Loucy (cell line): ENCODE data around the gene NFATC1.

ENCODE experiments used
- H2AFZ ChIP-seq: fragments of 200-600 bp; sonication (generic); 2 replicates; pipeline ENCODE4 v1.6.0; 2016; ENCODE audit warnings: antibody characterized with exemption, mild to moderate bottlenecking, low read length, moderate library complexity
- H3F3A ChIP-seq: fragments of 200-600 bp; 2 replicates; pipeline ENCODE4 v1.6.0; 2016; ENCODE audit warnings: antibody characterized with exemption, low read depth, mild to moderate bottlenecking
- H3K27me3 ChIP-seq: fragments of 200-600 bp; sonication (generic); 2 replicates; pipeline ENCODE4 v1.6.1; 2014; ENCODE audit warnings: low read length, mild to moderate bottlenecking; ENCODE audit not compliant: insufficient read depth, poor library complexity, severe bottlenecking
- H3K36me3 ChIP-seq: fragments of 200-600 bp; sonication (generic); 2 replicates; pipeline ENCODE4 v1.6.1; 2016; ENCODE audit warnings: low read length; ENCODE audit not compliant: insufficient read depth
- H3K4me1 ChIP-seq: fragments of 200-600 bp; sonication (generic); 2 replicates; pipeline ENCODE4 v1.5.1; 2014; ENCODE audit warnings: low read length, mild to moderate bottlenecking; ENCODE audit not compliant: insufficient read depth, poor library complexity, severe bottlenecking
- H3K4me2 ChIP-seq: fragments of 200-600 bp; sonication (generic); 2 replicates; pipeline ENCODE4 v1.6.0; 2014; ENCODE audit warnings: antibody characterized with exemption, low read length, low read depth, mild to moderate bottlenecking; ENCODE audit not compliant: poor library complexity, severe bottlenecking
- H3K4me3 ChIP-seq: fragments of 200-600 bp; sonication (generic); 2 replicates; pipeline ENCODE4 v1.5.1; 2014; ENCODE audit warnings: low read length, mild to moderate bottlenecking, mixed read lengths; ENCODE audit not compliant: poor library complexity, severe bottlenecking
- H3K79me2 ChIP-seq: fragments of 200-600 bp; sonication (generic); 2 replicates; pipeline ENCODE4 v1.6.1; 2014; ENCODE audit warnings: low read length; ENCODE audit not compliant: insufficient read depth
- H3K9ac ChIP-seq: fragments of 200-600 bp; sonication (generic); 2 replicates; pipeline ENCODE4 v1.6.0; 2014; ENCODE audit warnings: mild to moderate bottlenecking, low read depth, low read length, moderate library complexity; ENCODE audit not compliant: poor library complexity, severe bottlenecking
- H3K9me2 ChIP-seq: fragments of 200-600 bp; sonication (generic); replicated peaks from 2 replicates; pipeline ENCODE4 v1.6.1; 2016; ENCODE audit warnings: low read depth, low read length, mixed read lengths
- H3K9me3 ChIP-seq: fragments of 200-600 bp; sonication (generic); 2 replicates; pipeline ENCODE4 v1.6.1; 2014; ENCODE audit warnings: mild to moderate bottlenecking, antibody characterized with exemption, low read length, low read depth; ENCODE audit not compliant: insufficient read depth
- H4K20me1 ChIP-seq: fragments of 200-600 bp; sonication (generic); 2 replicates; pipeline ENCODE4 v1.6.0; 2014; ENCODE audit warnings: antibody characterized with exemption, low read length, mild to moderate bottlenecking; ENCODE audit not compliant: insufficient read depth, poor library complexity, severe bottlenecking
- CTCF ChIP-seq: fragments of 200-600 bp; sonication (generic); conservative IDR thresholded peaks from 2 replicates; pipeline ENCODE4 v1.5.1; 2014; ENCODE audit warnings: mild to moderate bottlenecking, antibody characterized with exemption, low read length
- EZH2phosphoT487 ChIP-seq: fragments of 200-600 bp; IDR thresholded peaks from 2 replicates; pipeline ENCODE4 v1.6.1; 2018; ENCODE audit warnings: antibody characterized with exemption, mild to moderate bottlenecking, moderate library complexity, borderline replicate concordance

The NFATC1 gene

GRCh38 chr18:79396431-79397246 lies 909 bp downstream of the NFATC1 start:
- Histone ChIP-seq H3F3A (no peaks in the 10 kb centered on the region), H3K4me1 (peaks cover 46% of the 10 kb centered on the region), H3K27me3 (no peaks in the 10 kb centered on the region), H4K20me1 (no peaks in the 10 kb centered on the region), H3K9me3 (no peaks in the 10 kb centered on the region), H3K9me2 (no peaks in the 10 kb centered on the region), H3K4me3 (peak overlapping the region; percentile 74), H2AFZ (peak overlapping the region; percentile 42; the same call in 1 of the 2 replicates), H3K79me2 (peaks cover 32% of the 10 kb centered on the region; the same call in 1 of the 2 replicates), H3K4me2 (peak overlapping the region; percentile 74), H3K9ac (peak overlapping the region; percentile 61), H3K36me3 (no peaks in the 10 kb centered on the region)
- TF ChIP-seq EZH2phosphoT487 (no peak), CTCF (0 out of 2 replicates have a peak, but pooled peaks have one; percentile 11)

- H3K27me3 ChIP-seq, result no peaks in the 10 kb centered on the region
- H3K9me3 ChIP-seq, result no peaks in the 10 kb centered on the region
- H3F3A ChIP-seq, result no peaks in the 10 kb centered on the region
- TF ChIP-seq CTCF (no peak), EZH2phosphoT487 (no peak)
- H3K4me3 ChIP-seq, result peak overlapping the region; percentile 74
- peak overlapping the region; percentile 74 for H3K4me2 ChIP-seq
- H3K9ac ChIP-seq, result peak overlapping the region; percentile 61
- H3K36me3 ChIP-seq, result no peaks in the 10 kb centered on the region
- H3K79me2 ChIP-seq, result peaks cover 37% of the 10 kb centered on the region
- peaks cover 46% of the 10 kb centered on the region for H3K4me1 ChIP-seq
- H4K20me1 ChIP-seq, result no peaks in the 10 kb centered on the region
- no peak overlapping the region for H2AFZ ChIP-seq
- H3K9me2 ChIP-seq, result no peaks in the 10 kb centered on the region
Observed at GRCh38 chr18:79397247-79397829, 1.6 kb downstream of the NFATC1 start.

GRCh38 chr18:79397830-79398761 lies 2.4 kb downstream of the NFATC1 start:
- H3F3A ChIP-seq, result no peaks in the 10 kb centered on the region
- TF ChIP-seq EZH2phosphoT487, result no peak
- TF ChIP-seq CTCF, result no peak
- H3K27me3 ChIP-seq, result no peaks in the 10 kb centered on the region
- peaks cover 45% of the 10 kb centered on the region for H3K4me1 ChIP-seq
- peak overlapping the region; percentile 70 for H3K4me3 ChIP-seq
- no peaks in the 10 kb centered on the region for H3K36me3 ChIP-seq
- H3K79me2 ChIP-seq, result peaks cover 42% of the 10 kb centered on the region
- H3K9ac ChIP-seq, result peak overlapping the region; percentile 94
- peak overlapping the region; percentile 74 for H3K4me2 ChIP-seq
- H4K20me1 ChIP-seq, result peaks cover 1% of the 10 kb centered on the region
- no peaks in the 10 kb centered on the region for H3K9me2 ChIP-seq
- no peaks in the 10 kb centered on the region for H3K9me3 ChIP-seq
- H2AFZ ChIP-seq, result no peak overlapping the region
